NCI-H1092 treated with DMSO at 0.1 percent for 48 hours (cell line): ENCODE measurements around the gene DHX9.

Experiments
- DNase-seq: peaks from one replicate; lab custom pipeline; 2025; lab: John Stamatoyannopoulos, UW

DHX9 gene

DNA sequence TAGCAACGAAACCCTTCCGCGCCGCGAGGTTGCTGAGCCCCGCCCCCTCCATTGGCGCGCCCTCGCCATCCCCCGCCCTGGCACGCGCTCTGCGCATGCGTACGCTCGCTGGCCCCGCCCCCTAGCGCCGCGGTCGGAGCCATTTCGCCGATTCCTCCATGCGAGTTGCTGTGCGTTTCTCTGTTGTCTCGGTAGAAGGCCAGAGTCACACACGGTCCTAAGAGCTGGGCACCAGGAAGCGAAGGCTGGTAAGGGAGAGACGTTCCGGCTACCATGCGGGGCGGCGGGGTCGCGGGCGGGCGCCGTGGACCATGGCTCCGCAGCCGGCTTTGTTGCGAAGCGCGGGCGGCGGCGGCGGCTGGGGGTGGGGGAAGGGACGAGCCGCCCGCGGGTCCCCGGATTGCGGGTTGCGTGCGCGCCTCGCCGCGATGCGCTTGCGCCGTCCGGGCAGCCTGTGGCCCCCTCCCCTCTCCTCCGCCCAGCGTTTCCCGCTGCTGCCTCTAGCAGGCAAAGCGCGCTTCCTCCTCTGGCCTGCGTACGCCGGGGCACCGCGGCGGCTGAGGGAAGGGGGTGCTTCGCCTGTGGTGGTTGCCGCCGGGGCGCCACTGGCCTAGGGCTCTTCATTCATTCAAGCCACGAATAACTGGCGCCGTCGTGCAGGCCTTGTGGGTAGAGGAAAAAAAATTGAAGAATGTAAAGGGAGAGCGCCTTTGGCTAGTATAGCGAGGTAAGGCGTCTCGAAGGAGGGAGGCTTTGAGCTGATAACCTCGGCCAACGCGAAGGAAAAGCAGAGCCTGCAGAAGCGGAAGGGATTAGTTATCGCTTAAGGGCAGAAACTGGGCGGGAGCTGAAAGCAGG is at the start of gene DHX9:
DHX9 (plus strand) TSS at position 139 of the 858 bp plus-strand sequence. CDS start 3,220 bp downstream, outside the sequence.
- peak; percentile 97 for DNase-seq

- DNase-seq, result no peak
Observed at GRCh38 chr1:182791281-182792179, 47.6 kb upstream of the DHX9 start.

- DNase-seq, result no peak
Observed at GRCh38 chr1:182794091-182794490, 45.1 kb upstream of the DHX9 start.

DNA sequence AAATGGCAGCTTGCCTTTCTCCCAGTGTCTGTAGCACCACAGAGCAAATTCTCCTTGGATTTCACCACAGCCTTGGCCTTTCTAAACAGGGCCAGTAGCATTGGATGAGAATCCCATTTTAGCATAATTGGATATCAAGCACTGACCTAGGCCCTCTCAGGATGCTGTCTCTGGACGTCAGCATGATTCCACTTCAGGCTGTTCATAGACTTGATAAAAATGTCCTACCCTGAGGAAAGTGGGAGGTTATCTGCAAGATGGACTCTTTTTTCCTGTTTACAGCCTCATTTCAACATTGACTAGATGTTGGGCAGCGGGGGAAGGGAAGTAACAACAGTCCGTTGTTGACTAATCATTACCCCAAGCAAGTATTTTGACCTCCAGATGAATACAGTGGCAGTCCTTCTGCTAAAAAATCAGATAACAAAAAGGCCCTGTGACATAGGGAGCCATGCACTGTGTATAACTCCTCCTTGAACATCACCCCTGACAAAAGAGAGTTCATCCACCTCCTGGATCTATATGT is 44.4 kb upstream of the DHX9 start:
- DNase-seq, result no peak

DNA sequence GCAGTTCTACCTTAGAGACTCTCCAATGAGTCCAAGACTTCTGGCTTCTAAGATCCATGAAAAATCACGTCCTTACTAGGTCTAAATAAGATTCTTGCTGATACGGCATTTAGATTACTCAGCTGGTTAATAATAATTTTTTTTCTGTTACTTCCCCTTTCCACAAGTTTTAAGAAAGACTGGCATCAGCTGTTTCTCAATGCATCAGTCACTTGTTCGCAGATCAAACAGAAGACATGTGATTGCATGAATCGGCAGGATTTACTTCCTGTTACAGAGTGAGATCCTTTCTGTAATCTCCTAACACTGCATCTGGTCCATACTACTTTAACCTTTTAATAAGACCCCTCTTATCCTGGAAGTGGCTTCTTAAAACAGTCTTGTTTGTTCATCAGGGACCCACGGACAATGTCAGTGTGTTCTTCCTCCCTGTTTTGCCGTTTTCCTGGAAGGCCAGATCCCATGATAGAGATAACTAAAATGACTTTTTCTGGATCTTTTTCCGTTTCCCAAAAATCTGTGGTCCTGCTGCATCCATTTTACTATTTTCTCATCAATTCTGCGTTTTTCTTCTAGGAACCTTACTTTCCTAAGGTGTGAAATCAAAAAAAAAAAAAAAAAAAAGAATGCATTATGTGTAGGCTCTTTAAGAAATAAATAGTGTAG is 43.5 kb upstream of the DHX9 start:
- DNase-seq, result no peak

- DNase-seq, result no peak
Observed at GRCh38 chr1:182802006-182802803, 36.9 kb upstream of the DHX9 start.

DNA sequence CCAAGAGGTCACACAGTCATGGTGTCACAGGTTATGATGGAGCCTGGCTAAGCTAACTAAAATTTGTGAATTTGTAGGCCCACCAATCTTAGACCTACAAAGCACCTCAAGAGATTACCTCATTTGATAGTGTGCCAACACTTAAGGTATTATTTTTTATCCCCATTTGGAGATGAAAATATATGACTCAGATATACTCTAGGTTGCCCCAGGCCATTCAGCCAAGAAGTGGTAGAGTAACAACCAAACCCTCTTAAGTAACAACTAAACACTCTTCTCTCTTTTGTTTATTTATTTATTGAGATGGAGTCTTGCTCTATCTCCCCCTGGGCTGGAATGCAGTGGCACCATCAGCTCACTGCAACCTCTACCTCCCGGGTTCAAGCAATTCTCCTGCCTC is 35.3 kb upstream of the DHX9 start:
- no peak for DNase-seq

- peak; percentile 6 for DNase-seq
Observed at GRCh38 chr1:182806015-182806678, 33.0 kb upstream of the DHX9 start.

DNA sequence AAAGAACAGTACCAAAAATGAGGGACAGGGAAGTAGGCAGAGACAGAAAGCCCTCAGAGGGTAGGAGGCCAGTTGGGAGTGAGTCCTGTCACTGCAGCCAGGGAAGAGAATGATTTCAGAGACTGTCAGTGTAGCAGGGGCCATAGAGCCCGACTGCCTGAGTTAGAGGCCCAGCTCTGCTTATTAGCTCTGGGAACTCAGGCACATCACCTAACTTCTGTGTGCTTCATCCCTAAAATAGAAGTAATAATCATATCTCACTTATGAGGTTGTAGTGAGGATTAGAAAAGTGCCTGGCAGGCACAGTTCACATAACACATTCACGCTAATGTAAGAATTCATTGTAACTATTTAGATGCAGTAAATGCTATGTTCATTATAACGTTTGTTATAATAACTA is 31.2 kb upstream of the DHX9 start:
- no peak for DNase-seq

DNA sequence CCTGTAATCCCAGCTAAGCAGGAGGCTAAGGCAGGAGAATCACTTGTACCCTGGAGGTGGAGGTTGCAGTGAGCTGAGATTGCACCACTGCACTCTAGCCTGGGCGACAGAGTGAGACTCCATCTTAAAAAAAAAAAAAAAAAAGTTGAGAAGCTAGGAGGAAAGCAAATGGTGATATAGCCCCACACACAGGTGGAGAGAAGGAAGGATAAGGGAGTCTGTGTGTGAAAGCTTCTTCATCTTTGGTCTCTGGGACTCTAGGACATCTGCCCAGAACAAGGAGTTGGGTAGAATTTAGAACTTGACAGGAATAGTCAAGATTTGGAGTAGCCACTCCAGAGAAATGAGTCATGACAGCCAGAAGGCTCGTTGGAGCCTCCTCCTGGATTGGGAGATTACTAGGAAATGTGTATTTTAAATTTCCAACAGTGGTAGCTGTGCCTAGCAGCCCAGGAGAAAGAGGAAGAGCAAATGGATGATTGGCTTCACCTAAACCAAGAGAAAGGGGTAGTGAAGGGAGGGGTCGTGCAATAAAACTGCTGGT is 29.7 kb upstream of the DHX9 start:
- DNase-seq, result no peak

- DNase-seq, result no peak
Observed at GRCh38 chr1:182811975-182812722, 27.0 kb upstream of the DHX9 start.

DNA sequence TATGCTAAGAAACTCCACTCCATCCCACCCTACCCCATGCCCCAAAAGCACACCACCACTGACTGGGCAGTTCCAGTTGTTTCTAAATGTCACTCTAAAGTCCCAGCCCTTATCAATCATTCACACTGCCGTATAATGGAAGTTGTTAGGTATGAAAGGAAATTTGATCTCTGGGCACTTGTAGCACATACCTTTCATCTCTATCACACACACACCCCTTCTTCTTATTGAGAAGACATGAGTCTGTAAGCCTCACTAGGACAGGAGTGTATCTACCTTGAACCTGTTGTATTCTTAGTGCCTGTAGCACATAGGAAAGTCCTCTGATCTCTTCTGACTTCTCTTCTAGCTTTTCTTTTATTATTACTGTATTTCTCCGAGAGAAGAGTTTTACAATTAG is 22.3 kb upstream of the DHX9 start:
- DNase-seq, result no peak

- no peak for DNase-seq
Observed at GRCh38 chr1:182817802-182818201, 21.3 kb upstream of the DHX9 start.

DNA sequence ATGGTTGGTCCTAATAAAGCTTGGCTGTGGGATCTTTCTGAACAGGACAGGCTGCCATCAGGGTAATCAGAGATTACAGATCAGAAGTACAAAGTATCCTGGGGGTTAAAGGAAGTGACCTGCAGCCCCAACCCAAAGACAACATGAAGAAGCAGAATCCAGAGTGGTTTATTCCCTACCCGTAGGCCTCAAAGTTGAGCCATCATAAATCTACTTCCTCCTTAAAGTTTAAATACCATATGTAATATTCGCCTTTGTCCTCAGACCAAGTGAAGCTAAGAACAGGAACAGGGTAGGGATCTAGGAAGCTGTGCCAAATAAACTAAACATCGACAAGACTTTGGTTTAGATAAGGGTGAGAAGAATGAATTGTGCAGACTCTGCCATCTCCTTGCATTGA is 15.9 kb upstream of the DHX9 start:
- DNase-seq, result no peak

DNA sequence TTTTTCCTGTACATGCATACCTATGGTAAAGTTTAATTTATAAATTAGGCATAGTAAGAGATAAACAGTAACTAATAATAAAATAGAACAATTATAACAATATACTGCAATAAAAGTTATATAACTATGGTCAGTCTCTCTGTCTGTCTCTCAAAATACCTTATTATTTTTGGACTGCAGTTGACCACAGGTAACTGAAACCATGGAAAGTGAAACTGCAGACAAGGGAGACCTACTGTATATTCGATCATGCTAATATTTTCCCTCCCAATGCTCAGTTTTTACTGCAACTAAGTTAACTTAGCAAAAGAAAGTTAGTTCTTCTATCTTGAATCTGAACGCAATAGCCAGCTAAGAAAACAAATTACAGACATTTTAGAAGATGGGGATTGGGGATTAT is 12.3 kb upstream of the DHX9 start:
- no peak for DNase-seq

DNA sequence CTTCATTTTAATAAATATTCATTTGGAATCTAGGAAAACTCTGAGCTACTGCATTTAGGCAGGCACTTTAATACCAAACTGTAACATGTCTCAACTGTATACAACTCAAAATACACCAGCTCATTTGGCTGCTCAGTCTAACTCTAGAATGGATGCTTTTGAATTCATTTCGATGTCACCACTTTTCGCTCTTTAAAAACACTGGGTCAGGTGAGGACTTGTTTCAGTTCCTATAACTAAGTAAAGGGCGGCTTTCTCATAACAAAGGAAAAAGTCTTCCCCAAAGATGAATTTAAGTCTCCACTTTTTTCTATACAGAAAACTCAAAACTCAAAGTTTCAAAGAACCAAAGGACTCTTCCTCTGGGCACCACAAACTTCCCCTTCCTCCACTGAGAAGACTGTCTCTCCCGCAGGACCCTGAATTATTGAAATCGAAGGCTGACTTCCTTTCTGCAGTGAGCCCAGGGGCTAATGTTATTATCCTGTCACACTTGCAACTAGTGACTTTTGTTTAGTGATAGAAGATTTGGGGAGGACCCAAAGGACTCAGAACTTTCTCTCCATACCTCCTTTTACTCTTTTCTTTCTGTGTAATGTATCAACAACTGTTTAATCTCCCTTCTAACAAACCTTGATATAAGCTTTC is 9.7 kb upstream of the DHX9 start:
- no peak for DNase-seq

DNA sequence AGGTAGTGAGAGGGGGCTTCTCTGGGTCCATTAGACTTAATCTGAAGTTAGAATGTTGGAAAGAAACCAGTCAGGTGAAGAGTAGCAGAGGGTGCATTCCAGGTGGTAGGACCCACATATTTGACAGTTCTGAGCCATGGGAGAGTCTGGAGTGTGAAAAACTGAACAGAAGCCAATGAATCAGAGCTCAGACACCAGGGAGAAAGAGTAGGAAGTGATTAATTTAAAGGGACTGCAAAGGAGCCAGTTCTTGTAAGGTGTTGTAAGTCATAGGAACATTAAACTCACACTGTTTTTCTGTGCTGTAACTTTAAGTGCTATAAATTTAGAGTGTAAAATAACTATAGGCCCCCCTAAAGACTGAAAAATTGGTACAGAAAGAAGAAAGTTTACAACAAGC is 5.9 kb upstream of the DHX9 start:
- DNase-seq, result no peak

DNA sequence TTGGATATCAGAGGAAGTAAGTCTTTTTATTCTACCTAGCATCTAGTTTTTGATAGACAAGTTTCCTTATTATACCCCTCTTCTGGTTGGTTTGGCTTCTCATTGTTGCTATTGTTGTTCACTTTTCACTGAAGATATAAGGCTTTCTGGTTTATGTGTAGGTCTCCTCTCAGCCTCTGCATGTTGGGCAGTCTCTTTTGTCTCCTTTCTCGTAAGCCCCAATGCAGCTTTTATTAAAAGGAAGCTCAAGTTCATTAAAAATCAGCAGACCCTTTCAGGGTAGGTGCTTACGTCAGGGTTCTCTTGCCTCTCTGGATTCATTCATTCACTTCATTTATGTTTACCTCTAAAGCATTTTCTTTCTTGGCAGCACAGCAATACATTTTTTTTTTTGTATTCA is 4.8 kb upstream of the DHX9 start:
- DNase-seq, result no peak

- DNase-seq, result no peak
Observed at GRCh38 chr1:182835806-182836205, 3.3 kb upstream of the DHX9 start.
